Central memory CD8-positive, alpha-beta T cell (primary cell): ENCODE measurements around the gene INS.
"Not testable (repeated sequence)": the region's sequence is repeated elsewhere in the genome, so short reads cannot be mapped to it uniquely, and the experiment has no call there.

ENCODE experiments used
- ATAC-seq: fragments of 150-1000 bp; cut with Tn5 transposase; replicated peaks from 2 replicates; pipeline ENCODE4 v1.10.0; 2022; ENCODE audit warnings: mild to moderate bottlenecking, moderate FRiP score, moderate number of reproducible peaks; ENCODE audit not compliant: poor library complexity, severe bottlenecking; ENCODE audit errors: extremely low read depth
- DNase-seq, 2 donors: peaks; one replicate each; pipeline ENCODE4 v3.0.0; 2021; ENCODE audit warnings: low spot score in 2 of 2
- H3K27ac Mint-ChIP-seq: one replicate; pipeline ENCODE4 v1.8.0; 2022; ENCODE audit warnings: low read depth, mild to moderate bottlenecking, moderate library complexity, mixed read lengths
- H3K27me3 Mint-ChIP-seq: one replicate; pipeline ENCODE4 v1.8.0; 2022; ENCODE audit warnings: mixed read lengths
- H3K36me3 Mint-ChIP-seq: one replicate; pipeline ENCODE4 v1.8.0; 2022; ENCODE audit warnings: mild to moderate bottlenecking, moderate library complexity, mixed read lengths; ENCODE audit not compliant: insufficient read depth
- H3K4me1 Mint-ChIP-seq: one replicate; pipeline ENCODE4 v1.8.0; 2022; ENCODE audit warnings: mixed read lengths
- H3K4me3 Mint-ChIP-seq: one replicate; pipeline ENCODE4 v1.8.0; 2022; ENCODE audit warnings: mild to moderate bottlenecking, moderate library complexity, mixed read lengths
- H3K9me3 Mint-ChIP-seq: one replicate; pipeline ENCODE4 v1.8.0; 2022; ENCODE audit warnings: mixed read lengths

The INS gene

DNA sequence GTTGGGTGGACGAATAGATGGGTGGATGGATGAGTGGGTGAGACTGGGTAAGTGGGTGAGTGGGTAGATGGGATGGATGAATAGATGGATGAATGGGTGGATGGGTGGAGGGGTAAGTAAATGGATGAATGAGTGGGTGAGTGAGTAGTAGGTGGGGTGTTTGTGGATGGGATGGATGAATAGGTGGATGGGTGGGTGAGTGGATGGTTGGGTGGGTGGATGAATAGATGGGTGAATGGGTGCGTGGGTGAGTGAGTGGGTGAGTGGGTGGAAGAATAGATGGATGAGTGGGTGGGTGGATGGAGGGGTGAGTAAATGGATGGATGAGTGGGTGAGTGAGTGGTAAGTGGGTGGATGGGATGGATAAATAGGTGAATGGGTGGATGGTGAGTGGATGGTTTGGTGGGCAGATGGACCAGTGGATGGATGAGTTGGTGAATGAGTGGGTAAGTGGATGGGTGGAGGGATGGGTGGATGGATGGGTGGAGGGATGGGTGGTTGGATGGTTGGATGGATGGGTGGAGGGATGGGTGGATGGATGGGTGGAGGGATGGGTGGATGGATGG, 34.4 kb downstream of the INS start:
- no peaks in the 10 kb centered on the region for H3K4me1 Mint-ChIP-seq
- no peak overlapping the region for H3K4me3 Mint-ChIP-seq
- no peaks in the 10 kb centered on the region for H3K36me3 Mint-ChIP-seq
- H3K9me3 Mint-ChIP-seq, result peaks cover 8% of the 10 kb centered on the region
- no peak overlapping the region for H3K27ac Mint-ChIP-seq
- no peak for ATAC-seq
- H3K27me3 Mint-ChIP-seq, result peaks cover 18% of the 10 kb centered on the region
- DNase-seq, result no peak

DNA sequence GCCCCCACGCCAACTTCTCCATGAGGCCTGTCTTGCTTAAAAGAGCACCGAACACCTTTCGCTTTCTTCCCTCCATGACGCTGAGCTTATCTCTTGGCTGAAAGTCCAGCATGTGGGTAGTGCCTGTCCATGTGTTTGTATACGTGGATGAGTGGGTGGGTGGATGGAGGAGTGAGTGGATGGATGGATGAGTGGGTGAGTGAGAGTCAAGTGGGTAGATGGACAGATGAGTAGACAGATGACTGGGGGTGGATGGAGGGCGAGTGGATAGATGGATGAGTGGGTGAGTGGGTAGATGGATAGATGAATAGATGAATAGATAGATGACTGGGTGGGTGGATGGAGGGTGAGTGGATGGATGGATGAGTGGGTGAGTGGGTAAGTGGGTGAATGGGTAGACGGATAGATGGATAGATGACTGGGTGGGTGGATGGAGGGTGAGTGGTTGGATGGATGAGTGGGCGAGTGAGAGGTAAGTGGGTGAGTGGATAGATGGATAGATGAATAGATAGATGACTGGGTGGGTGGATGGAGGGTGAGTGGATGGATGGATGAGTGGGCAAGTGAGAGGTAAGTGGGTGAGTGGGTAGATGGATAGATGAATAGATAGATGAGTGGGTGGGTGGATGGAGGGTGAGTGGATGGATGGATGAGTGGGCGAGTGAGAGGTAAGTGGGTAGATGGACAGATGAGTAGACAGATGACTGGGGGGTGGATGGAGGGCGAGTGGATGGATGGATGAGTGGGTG, 36.1 kb downstream of the INS start:
- ATAC-seq, H3K9me3 Mint-ChIP-seq, H3K27ac Mint-ChIP-seq, H3K4me3 Mint-ChIP-seq, H3K36me3 Mint-ChIP-seq, DNase-seq, H3K4me1 Mint-ChIP-seq: not testable (repeated sequence)
- peaks cover 25% of the 10 kb centered on the region for H3K27me3 Mint-ChIP-seq

DNA sequence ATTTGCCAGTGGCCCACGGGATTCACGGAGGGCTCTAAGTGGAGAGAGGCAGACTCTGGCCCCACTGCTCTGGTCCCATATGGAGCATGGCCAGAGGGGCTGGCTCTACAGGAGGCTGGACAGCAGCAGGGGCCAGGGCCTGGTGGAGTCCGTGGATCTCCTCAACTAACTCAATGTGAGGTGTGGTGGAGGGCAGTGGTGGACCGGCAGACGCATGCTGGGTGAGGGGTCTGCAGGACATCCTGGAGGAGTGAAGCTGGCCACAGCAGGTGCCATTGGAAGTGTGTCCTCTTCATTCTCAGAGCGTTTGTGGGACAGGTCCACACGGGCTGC, 37.4 kb downstream of the INS start:
- ATAC-seq, result no peak
- no peak for DNase-seq
- H3K4me1 Mint-ChIP-seq, result no peaks in the 10 kb centered on the region
- no peak overlapping the region for H3K27ac Mint-ChIP-seq
- no peaks in the 10 kb centered on the region for H3K9me3 Mint-ChIP-seq
- no peak overlapping the region for H3K4me3 Mint-ChIP-seq
- peaks cover 29% of the 10 kb centered on the region for H3K27me3 Mint-ChIP-seq
- H3K36me3 Mint-ChIP-seq, result no peaks in the 10 kb centered on the region

DNA sequence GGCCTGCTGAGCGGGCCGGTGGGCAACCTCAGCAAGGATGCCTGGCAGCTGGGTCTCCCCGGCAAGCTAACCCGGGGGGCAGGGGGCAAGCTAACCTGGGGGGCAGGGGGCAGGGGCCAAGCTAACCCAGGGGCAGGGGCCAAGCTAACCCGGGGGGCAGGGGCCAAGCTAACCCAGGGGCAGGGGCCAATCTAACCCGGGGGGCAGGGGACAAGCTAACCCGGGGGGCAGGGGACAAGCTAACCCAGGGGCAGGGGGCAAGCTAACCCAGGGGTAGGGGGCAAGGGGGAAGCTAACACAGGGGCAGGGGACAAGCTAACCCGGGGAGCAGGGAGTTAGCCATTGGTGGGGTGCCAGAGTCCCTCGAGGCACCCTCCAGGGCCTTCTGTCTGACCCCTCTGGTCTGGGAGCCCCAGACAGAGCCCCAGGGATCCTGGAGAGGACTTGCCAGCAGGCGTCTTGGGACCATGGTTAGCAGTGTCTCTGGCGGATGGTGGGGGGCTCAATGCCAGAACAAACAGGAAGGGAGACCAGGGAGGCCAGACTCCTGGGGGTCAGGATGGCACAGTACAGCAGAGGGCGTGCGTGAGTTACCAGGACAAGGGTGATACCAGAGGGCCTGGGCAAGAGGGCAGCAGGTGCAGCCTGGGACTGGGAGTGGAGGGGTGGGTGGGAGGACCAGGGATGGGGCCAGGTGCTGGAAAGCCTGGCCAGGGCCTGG, 37.9 kb downstream of the INS start:
- Mint-ChIP-seq H3K36me3 (no peaks in the 10 kb centered on the region), H3K27ac (no peak overlapping the region), H3K9me3 (no peaks in the 10 kb centered on the region), H3K27me3 (peaks cover 32% of the 10 kb centered on the region), H3K4me1 (no peaks in the 10 kb centered on the region), H3K4me3 (no peak overlapping the region)
- ATAC-seq (no peak), DNase-seq (no peak)

- no peaks in the 10 kb centered on the region for H3K4me1 Mint-ChIP-seq
- H3K27ac Mint-ChIP-seq, result no peak overlapping the region
- DNase-seq (no peak), ATAC-seq (no peak)
- H3K9me3 Mint-ChIP-seq, result no peaks in the 10 kb centered on the region
- no peaks in the 10 kb centered on the region for H3K36me3 Mint-ChIP-seq
- no peak overlapping the region for H3K4me3 Mint-ChIP-seq
- H3K27me3 Mint-ChIP-seq, result peaks cover 32% of the 10 kb centered on the region
These were observed 38.6 kb downstream of the INS start for GRCh38 chr11:2122222-2122906.

DNA sequence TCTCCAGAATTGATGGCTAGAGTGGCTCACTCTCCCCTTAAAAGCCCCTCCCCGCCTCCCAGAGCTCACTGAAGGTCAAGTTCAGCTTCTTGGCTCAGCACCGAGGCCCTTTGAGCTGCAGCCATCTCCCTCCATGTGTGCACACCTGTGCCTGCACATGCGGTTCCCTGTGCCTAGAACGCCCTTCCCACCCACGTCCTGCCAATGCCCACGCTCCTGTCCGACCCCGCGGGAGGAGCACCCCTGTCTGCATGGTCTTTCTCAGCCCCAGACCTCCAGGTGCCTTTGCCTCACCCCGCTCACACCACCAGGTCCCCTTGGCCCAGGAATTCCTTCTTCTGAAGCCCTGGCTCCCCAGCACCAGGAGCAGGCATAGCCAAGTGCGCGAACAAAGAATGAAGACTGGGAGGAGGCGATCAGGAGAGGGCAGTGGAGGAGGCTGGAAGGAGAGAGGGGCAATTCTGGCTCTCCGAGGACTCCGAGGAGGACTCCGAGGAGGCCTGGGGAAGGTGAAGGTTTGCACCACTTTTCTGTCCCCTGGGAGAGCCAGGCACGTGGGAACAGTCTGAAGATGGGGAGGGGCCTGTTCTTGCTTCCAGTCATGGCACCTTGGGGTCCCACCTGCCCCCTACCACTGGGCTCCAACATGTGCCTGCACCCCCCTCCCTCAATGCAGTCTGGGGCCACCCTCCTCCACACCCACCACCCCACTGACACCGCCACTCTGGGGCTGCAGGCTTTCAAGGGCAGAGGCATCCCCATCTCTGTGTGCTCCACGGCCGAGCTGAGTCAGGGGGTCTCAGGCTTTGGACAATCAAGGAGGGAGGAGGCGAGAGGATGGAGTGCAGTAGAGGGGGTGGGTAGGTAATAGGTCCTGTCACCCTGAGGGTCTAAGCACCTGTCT, 39.5 kb downstream of the INS start:
- Mint-ChIP-seq H3K4me3 (no peak overlapping the region), H3K9me3 (no peaks in the 10 kb centered on the region), H3K36me3 (peaks cover 2% of the 10 kb centered on the region), H3K27ac (no peak overlapping the region), H3K4me1 (no peaks in the 10 kb centered on the region), H3K27me3 (peaks cover 36% of the 10 kb centered on the region)
- ATAC-seq (no peak), DNase-seq (no peak)

- no peaks in the 10 kb centered on the region for H3K9me3 Mint-ChIP-seq
- H3K4me3 Mint-ChIP-seq, result no peak overlapping the region
These were observed 40.5 kb downstream of the INS start for GRCh38 chr11:2120359-2121100.

DNA sequence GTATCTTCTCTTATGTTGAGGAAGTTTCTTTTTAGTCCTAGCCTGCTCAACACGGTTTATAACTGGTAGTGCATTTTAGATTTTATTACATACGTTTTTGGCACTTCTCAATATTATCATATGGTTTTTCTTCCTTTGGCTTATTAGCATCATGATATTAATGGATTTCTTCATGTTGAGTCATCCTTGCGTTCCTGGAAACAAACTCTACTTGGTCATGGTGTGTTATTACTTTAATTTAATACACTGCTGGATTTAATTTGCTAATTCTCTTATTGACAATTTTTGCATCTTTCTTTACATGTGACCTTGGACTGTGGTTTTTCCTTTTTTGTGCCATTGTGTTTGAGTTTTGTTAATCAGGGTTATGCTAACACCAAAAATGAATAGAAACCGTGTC, 42.3 kb downstream of the INS start:
- Mint-ChIP-seq H3K4me3 (no peak overlapping the region), H3K27me3 (peaks cover 46% of the 10 kb centered on the region), H3K36me3 (peaks cover 2% of the 10 kb centered on the region), H3K9me3 (no peaks in the 10 kb centered on the region), H3K27ac (no peak overlapping the region), H3K4me1 (no peaks in the 10 kb centered on the region)
- ATAC-seq, result no peak
- DNase-seq, result no peak

More at GRCh38 chr11:2120359-2121100, 40.5 kb downstream of the INS start:
- H3K27me3 Mint-ChIP-seq, result peaks cover 44% of the 10 kb centered on the region
- DNase-seq (no peak), ATAC-seq (no peak)
- H3K4me1 Mint-ChIP-seq, result no peaks in the 10 kb centered on the region
- H3K27ac Mint-ChIP-seq, result no peak overlapping the region
- peaks cover 2% of the 10 kb centered on the region for H3K36me3 Mint-ChIP-seq

DNA sequence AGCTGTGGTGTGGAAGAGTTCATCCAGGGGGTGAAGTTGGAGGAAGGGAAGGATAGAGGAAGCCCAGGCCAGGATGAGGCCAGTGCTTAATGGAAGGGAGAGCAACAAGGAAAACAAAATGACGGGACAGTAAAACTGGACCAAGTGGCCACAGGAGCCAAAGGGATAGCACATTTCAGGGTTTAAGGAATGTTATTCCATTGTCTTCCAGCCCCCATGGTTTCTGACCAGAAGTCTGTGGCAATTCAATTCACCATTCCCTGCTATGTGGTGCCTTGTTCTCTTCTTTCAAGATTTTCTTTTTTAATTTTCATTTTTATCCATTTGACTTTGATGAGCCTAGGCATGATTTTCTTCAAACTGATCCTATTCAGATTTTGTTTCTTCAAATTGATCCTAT, 44.3 kb downstream of the INS start:
- peaks cover 2% of the 10 kb centered on the region for H3K36me3 Mint-ChIP-seq
- H3K27ac Mint-ChIP-seq, result no peak overlapping the region
- no peaks in the 10 kb centered on the region for H3K9me3 Mint-ChIP-seq

DNA sequence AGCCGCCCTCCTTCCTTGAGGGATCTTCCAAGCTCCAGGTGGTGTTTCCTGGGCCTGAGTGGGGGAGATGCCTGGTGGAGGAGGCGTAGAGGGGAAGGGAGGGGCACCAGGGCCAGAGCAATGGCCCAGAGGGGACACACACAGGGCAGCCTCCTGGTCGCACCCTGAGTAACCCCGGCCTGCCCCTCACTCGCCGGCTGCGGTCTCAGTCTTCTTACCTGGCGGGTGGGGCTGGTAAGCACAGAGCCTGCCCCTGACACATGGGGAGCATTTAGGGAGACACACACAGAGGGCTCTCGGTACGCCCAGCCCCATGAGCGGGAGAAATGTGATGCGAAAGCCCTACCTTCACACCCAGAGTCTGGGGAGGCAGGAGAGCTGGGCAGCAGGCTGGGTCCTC, 45.7 kb downstream of the INS start:
- H3K36me3 Mint-ChIP-seq, result peaks cover 2% of the 10 kb centered on the region
- no peaks in the 10 kb centered on the region for H3K9me3 Mint-ChIP-seq
- DNase-seq (no peak), ATAC-seq (no peak)
- no peak overlapping the region for H3K27ac Mint-ChIP-seq
- no peaks in the 10 kb centered on the region for H3K4me1 Mint-ChIP-seq
- H3K4me3 Mint-ChIP-seq, result no peak overlapping the region
- H3K27me3 Mint-ChIP-seq, result peaks cover 38% of the 10 kb centered on the region

More for the DNA sequence above, 44.3 kb downstream of the INS start:
- H3K4me1 Mint-ChIP-seq, result no peaks in the 10 kb centered on the region
- peaks cover 46% of the 10 kb centered on the region for H3K27me3 Mint-ChIP-seq
- DNase-seq (no peak), ATAC-seq (no peak)
- no peak overlapping the region for H3K4me3 Mint-ChIP-seq

DNA sequence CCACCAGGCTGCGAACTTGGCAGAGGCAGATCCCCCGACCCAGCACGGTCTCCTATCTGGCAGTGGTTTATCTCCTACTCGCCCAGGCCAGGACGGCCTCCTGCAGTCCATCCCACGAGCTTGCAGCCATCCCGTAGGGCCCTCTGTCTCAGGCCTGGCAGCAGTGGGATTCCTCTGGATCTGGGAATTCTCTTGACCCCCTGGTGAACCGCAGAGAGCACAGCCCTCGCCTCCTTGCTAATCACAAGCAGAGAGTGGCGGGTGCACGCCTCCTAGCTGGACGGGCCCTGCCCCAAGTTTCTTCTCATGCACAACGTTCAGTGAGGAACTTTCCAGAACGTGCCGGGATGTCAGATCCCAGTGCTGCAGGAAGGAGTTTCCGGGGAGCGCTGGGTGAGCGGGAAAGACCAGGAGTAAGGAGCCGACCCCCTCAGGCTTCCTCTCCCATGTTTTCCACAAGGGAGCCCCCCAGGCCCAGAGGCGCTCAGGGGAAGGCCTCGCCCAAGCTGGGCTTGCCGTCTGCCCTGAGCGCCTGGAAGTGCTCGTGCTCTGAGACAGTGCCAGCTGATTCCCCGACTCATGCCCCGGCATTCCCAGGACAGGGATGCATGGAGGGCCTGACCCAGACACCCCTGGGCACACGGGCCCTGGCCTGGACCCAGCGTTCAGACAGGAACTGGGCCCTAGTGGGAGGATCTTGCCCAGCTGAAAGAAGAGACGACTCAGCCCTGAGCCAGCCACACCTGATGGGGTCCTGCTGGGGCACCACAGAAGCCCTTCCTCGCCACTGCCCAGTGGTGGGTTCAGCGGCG, 46.4 kb downstream of the INS start:
- H3K27me3 Mint-ChIP-seq, result peaks cover 38% of the 10 kb centered on the region
- no peak for ATAC-seq

More for the DNA sequence above, 46.4 kb downstream of the INS start:
- no peaks in the 10 kb centered on the region for H3K9me3 Mint-ChIP-seq
- no peaks in the 10 kb centered on the region for H3K4me1 Mint-ChIP-seq
- no peak overlapping the region for H3K4me3 Mint-ChIP-seq
- H3K27ac Mint-ChIP-seq, result no peak overlapping the region
- peaks cover 2% of the 10 kb centered on the region for H3K36me3 Mint-ChIP-seq
- no peak for DNase-seq
